GM21526 (cell line): ENCODE results near the gene LRRC47.
"Not testable (repeated sequence)": the region's sequence is repeated elsewhere in the genome, so short reads cannot be mapped to it uniquely, and the experiment has no call there.

Source experiments
- ATAC-seq: cut with Tn5 transposase; IDR thresholded peaks from one replicate; pipeline ENCODE4 v1.9.1; 2021; ENCODE audit warnings: moderate library complexity; ENCODE audit not compliant: unreplicated experiment, low FRiP score

The LRRC47 gene

DNA sequence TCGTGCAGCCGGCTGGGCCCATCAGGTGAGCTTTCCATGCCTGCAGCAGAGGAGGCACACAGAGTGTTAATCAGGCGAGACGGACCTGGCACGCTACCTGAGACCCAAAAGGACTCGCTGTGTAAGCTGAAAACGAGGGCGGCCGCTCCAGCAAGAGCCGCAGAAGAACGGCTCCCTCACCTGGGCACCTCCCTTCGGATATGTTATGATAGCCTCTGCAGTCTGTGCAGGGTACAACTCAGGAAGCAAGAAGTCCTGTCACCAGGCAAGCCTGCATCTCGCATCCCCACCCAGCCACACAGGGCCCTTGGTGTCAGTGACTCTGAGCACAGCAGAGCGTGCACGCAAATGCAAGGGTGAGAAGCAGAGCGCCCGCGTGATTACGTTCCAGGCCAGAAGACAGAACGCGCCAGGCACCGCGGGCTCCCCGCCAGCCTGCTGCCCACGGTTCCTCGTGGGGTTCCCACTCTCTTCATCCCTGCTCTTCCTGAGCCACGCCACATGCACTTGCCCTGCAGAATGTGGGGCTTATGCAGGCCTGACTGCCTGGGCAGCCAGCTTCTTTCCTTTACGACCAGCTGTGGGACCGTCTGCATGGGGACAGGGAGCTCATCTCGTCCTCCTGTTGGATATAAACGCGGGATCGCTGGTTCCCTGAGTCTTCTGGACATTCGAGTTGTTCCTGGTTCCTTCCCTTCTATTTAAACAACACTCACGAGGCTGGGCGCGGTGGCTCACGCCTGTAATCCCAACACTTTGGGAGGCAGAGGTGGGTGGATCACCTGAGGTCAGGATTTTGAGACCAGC lies 20.2 kb upstream of the LRRC47 start:
- no peak for ATAC-seq

DNA sequence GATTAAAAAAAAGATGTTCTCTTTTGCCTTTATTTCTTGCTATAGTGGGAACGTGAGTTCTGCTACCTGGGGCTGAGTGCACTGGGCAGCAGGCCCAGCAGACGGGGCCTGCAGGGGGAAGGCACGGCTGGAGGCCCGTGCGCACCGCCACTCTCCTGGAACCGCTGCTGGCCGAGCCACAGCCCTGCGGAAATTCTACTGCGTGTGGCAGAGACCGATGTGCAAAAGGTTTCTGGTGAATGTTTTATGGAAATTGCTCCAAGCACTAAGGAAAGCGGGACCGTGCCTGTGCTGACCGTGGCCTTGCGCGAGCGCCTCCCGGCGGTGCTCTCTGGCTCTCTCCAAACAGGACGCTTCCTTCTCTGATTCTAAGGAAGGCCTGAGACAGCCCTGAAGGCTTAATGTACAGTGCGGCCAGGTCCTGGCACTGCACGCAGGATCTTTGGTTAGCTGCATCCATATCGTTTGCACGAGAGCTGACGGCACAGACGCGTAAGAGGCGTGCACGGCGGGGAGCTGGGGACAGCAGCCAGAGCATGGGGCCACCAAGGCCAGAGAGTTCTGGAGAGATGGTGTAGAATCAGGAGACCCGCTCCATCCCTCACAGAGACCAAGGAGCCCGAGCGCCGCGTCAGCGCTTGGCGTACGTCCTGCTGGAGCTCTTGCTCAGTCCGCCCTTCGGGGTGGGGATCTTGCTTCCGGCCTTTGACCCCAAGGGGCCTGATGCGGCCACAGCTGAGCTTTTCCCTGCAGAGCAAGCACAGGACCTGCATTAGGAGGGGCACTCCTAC lies 18.7 kb upstream of the LRRC47 start:
- ATAC-seq: no peak

GRCh38 chr1:3814065-3814464 lies 17.8 kb upstream of the LRRC47 start:
- no peak for ATAC-seq

DNA sequence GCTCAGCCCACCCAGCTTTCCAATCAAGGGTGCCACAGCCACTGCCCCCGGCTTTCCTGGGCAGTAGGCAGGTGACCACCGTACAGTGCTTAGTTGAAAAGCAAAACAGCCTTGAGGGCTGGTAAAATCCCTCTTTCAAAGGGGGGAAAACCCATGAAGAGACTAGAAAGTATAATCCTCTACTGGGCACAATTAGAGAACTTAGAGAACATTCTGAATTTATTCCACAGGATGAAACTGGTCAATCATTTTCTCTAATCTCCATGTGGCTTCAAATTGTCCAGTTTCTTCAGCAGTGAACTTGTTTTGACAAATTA lies 15.3 kb upstream of the LRRC47 start:
- ATAC-seq: no peak

GRCh38 chr1:3810149-3810761 lies 14.0 kb upstream of the LRRC47 start:
- ATAC-seq: not testable (repeated sequence)

DNA sequence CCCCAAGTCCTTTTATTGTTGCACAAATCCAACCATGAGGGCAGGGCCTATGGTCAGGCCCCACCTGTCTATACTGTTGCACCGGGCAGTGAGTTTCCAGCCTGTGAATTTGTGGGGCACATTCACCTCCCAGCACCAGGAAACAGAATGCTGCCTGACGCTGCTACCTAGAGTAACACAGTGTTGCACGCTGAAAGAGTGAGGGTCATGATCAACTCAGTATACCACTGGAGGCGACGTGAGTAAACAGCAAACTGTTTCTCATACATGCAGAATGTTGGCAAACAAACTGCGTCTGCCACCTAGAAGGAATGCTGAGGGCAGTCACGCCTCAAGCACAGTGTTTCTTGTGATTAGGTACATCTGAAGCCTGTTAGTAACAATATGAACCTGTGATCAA lies 13.4 kb upstream of the LRRC47 start:
- no peak for ATAC-seq

DNA sequence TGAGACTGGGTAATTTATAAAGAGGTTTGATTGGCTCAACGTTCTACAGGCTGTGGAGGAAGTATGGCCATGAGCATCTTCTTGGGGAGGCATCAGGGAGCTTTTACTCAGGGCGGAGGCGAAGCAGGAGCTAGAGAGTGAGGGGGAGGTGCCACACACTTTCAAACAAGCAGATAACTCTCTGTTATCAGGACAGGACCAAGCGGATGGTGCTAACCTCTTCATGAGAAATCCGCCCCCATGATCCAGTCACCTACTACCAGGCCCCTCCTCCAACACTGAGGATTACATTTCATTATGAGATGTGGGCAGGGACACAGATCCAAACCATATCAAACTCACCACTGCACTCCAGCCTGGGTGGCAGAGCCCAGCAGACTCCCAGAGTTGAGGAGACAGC lies 11.5 kb upstream of the LRRC47 start:
- no peak for ATAC-seq

DNA sequence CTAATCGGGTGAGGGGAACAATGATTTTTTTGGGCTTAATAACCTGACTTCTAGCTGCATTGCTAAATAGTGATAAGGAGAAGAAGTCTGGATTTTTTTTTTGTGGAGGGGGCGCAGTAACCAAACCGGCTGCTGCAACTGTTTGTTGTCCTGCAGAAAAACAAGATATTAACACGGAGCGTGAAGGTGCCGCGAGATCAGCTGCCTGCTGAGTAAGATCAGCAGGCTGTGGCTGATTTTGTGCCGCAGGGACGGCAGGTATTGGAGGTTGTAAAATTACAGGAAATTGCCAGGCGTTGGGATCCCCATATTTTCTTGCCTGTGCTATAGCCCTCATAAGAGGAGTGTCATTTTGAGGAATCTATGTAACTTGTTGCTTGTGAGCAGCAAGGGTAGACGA lies 8.7 kb upstream of the LRRC47 start:
- ATAC-seq: no peak

DNA sequence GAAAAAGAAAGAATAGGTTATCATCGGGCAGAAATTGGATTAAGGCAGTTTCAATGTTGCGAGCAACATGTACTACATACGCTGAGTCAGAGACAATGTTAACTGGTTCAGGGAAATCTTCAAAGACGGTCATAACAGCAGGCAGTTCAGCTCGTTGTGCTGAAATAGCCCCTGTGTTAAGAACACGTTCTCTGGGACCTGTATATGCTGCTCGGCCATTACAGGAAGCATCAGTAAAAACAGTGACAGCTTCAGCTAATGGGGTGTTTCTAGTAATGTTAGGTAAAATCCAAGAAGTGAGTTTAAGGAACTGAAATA lies 8.3 kb upstream of the LRRC47 start:
- not testable (repeated sequence) for ATAC-seq

GRCh38 chr1:3803905-3804626 lies 7.8 kb upstream of the LRRC47 start:
- ATAC-seq: no peak

DNA sequence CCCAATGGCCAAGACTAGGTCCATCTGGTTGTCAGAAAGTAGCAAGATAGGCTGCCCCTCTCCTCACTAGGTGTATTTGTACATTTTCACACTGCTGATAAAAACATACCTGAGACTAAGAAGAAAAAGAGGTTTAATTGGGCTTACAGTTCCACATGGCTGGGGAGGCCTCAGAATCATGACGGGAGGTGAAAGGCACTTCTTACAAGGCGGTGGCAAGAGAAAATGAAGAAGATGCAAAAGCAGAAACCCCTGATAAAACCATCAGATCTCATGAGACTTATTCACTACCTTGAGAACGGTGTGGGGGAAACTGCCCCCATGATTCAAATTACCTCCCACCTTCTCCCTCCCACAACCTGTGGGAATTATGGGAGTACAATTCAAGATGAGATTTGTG lies 4.5 kb upstream of the LRRC47 start:
- ATAC-seq: not testable (repeated sequence)

- no peak for ATAC-seq
Observed at GRCh38 chr1:3799976-3800685, 3.8 kb upstream of the LRRC47 start.

- no peak for ATAC-seq
Observed at GRCh38 chr1:3795453-3796214, 664 bp downstream of the LRRC47 start.

GRCh38 chr1:3790952-3791351 lies 5.3 kb downstream of the LRRC47 start:
- ATAC-seq: no peak

- no peak for ATAC-seq
Observed at GRCh38 chr1:3790500-3790923, 5.8 kb downstream of the LRRC47 start.

GRCh38 chr1:3789421-3790300 lies 6.6 kb downstream of the LRRC47 start:
- no peak for ATAC-seq

- ATAC-seq: no peak
Observed at GRCh38 chr1:3788756-3789420, 7.4 kb downstream of the LRRC47 start.
